Esophagus muscularis mucosa (tissue), 3 donors: ENCODE data around the gene KCNQ5.
"Not testable (repeated sequence)": the region's sequence is repeated elsewhere in the genome, so short reads cannot be mapped to it uniquely, and the experiment has no call there.

Experiments
- CTCF ChIP-seq, 3 experiments: fragments of 200-600 bp in 2 of 3; fragments of 450-650 bp in 1 of 3; sonication (generic) in 2 of 3; IDR thresholded peaks; one replicate each; pipeline ENCODE4 v1.5.1; 2017 to 2019; ENCODE audit warnings: antibody characterized with exemption in 3 of 3, mild to moderate bottlenecking in 2 of 3, moderate library complexity in 1 of 3
- EP300 ChIP-seq: sonication (generic); formaldehyde crosslinking; IDR thresholded peaks from one replicate; pipeline ENCODE4 v1.6.1; 2017; ENCODE audit warnings: antibody characterized with exemption

GRCh38 chr6:72978808-72979207 lies 356.9 kb downstream of the KCNQ5 start:
- not testable (repeated sequence) for TF ChIP-seq CTCF (IDR thresholded peaks at IDR 0.05); EP300
